Nucleus accumbens (tissue), 56 donors: ENCODE results near the gene S100Z.
"Not testable (repeated sequence)": the region's sequence is repeated elsewhere in the genome, so short reads cannot be mapped to it uniquely, and the experiment has no call there.

Source experiments
- DNase-seq, 56 donors: peaks; one replicate each; lab custom pipeline; 2025; lab: John Stamatoyannopoulos, UW

Gene S100Z

DNA sequence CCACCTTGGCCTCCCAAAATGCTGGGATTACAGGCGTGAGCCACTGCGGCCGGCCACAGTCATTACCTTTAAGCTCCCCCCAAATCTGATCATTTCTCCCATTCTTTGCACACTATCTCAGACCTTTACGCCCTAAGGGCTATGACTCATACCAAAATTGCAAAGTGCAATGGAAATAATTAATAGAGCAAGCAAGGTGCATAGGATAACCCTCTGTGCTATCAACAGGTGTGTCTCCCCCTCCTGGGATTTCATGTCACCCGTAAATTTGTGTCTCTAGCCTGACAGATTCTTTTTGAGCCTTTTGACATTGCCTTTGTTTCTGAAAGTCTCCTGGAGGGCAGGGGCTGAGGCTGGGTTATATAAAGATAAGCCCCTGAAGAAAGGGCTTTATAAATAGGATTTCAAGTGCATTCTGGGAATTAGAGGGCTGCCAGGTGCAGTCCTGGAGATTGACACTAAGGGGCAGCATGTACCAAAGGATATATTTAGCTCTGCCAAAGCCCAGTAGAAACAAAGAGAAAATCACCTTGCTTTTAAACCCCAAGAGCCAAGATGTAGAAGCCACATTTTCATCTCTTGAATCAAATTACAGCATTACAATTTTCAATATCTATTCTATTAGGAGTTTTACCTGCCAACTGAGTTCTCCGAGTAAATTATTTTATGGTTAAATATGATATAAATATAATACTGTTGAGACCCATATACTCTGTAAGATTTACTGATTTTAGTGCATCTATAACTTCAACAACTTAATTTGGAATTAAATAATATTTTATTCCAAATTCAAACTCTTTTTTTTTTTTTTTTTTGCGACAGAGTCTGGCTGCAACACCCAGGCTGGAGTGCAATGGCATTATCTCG lies 18.2 kb downstream of the S100Z start:
- peak in 46 of 56 donors; percentile 1 to 82 (median 32) for DNase-seq

DNA sequence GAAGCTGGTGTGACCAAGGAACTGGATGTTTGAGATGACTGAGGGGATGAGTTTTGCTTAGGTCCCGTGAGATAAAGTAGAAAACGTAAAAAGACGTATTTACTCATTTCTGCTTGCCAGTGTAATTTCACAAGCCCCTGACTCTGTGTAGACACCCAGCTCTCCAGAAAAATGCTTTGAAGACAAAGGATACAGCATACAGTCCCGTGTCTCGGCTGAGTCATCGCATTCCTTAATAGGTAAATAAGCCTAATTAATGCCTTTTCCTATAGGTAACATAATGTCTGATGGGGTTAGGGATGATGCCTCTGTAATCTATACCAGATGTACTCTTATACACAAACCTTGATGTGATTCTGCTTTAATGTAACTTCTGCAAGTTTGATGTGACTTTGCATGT lies 20.2 kb downstream of the S100Z start:
- DNase-seq, result no peak

GRCh38 chr5:76874088-76874581 lies 24.3 kb downstream of the S100Z start:
- DNase-seq, result no peak

- DNase-seq, result no peak
Observed at GRCh38 chr5:76888733-76889300, 39.0 kb downstream of the S100Z start.

GRCh38 chr5:76893294-76893693 lies 43.5 kb downstream of the S100Z start:
- no peak for DNase-seq

GRCh38 chr5:76896196-76896595 lies 46.4 kb downstream of the S100Z start:
- no peak for DNase-seq

- no peak for DNase-seq
Observed at GRCh38 chr5:76901522-76901921, 51.7 kb downstream of the S100Z start.

DNA sequence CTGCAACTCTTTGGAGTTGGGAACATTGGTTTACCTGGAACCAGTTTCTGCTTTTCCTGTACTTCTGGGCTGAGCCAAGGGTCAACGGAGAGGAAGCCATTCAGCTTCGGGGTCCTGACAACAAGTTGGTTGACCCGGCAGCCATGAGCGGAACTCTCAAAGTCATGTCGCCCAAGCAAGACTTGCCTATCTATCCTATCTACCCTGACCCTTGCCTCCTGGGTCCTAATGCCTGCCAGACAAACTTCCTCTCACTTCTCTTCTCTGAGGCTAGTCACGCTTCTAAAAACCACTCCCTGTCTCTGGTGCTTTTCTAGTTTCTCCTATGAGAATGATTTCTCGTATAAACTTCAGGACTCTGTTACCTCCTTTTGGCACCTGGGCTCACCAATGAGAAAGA lies 58.4 kb downstream of the S100Z start:
- DNase-seq, result no peak

DNA sequence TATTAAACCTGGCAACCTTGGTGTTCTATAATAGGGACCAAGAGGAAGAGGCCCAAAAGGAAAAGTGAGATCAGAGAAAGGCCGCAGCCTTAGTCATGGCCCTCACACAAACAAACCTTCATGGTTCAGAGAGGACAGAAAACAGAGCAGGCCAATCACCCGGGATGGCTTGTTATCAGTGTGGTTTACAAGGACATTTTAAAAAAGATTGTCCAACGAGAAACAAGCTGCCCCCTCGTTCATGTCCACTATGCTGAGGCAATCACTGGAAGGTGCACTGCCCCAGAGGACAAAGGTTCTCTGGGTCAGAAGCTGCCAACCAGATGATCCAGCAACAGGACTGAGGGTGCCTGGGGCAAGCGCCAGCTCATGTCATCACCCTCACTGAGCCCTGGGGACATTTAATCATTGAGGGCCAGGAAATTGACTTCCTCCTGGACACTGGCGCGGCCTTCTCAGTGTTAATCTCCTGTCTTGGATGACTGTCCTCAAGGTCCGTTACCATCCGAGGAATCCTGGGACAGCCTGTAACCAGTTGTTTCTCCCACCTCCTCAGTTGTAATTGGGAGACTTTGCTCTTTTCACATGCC lies 60.6 kb downstream of the S100Z start:
- not testable (repeated sequence) for DNase-seq

- DNase-seq, result peak in 1 of 56 donors; percentile 0
Observed at GRCh38 chr5:76914671-76915070, 64.9 kb downstream of the S100Z start.

DNA sequence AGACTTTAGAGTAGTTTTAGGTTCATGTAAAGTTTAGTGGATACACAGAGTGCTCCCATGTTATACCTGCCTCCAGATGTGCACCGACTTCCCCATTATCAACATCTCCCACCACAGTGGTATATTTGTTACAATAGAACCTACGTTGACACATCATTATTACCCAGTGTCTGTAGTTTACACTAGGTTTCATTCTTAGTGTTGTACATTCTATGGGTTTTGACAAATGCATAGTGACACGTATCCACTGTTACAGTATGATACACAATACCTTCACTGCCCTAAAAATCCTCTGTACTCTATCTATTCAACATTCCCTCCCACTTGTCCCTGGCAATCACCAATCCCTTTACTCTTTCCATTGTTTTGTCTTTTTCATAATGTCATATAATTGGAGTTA lies 68.7 kb downstream of the S100Z start:
- DNase-seq, result no peak

DNA sequence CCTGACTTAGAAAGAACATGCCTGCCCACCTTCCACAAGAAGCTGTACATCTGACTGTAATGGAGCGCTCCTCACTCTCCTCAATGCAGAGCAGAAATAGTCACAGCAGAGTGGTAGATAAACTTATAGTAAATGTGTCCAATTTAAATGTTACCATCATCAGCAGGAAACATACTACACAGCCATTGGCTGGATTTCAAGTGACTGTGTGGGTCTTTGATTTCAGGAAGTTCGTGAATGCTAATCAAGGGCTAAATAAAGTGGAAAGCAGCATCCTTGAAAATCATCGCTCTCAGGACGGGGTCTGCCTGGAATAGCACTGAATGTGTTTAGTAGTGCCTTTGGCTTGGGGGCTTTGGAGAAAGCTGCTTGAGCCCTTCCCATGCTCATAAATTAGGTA lies 70.7 kb downstream of the S100Z start:
- DNase-seq, result no peak

GRCh38 chr5:76926329-76927105 lies 76.7 kb downstream of the S100Z start:
- DNase-seq, result no peak

DNA sequence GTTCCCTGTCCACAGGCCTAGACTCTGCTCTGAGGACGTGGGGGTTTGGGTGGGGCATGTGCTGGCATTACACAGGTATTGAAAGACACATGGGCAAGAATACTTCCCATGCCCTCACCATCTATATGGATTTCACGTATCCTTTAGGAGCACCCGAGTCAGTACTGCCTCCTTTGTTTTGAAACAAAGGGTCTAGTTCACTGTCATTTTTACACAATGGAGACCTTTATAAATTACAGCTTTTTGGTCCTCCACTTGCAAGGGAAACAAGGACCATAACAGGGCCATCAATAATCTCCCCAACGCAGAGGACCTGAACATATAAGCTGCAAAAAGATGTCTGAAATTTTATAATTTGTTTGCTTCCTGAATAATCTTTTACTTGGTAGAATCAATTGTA lies 78.1 kb downstream of the S100Z start:
- DNase-seq, result peak in 3 of 56 donors; percentile 4 to 14 (median 6)

- peak in 18 of 56 donors; percentile 11 to 67 (median 32) for DNase-seq
Observed at GRCh38 chr5:76930083-76930482, 80.3 kb downstream of the S100Z start.

GRCh38 chr5:76938177-76938576 lies 88.4 kb downstream of the S100Z start:
- DNase-seq, result no peak

DNA sequence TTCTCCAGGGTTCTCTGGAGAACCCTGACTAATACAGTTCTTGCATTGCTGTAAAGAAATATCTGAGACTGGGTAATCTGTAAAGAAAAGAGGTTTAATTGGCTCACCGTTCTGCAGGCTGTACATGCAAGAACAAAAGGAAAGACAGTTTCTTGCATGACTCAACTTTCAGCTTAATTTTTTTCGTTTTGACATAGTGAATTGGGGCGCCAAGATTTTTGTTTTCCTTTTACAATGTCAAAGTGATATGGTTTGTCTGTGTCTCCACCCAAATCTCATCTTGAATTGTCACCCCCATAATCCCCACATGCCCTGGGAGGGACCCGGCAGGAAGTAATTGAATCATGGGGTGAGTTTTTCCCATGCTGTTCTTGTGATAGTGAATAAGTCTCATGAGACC lies 91.2 kb downstream of the S100Z start:
- peak in 1 of 56 donors; percentile 4 for DNase-seq

- DNase-seq, result no peak
Observed at GRCh38 chr5:76941442-76941841, 91.6 kb downstream of the S100Z start.

- DNase-seq, result peak in 2 of 56 donors; percentile 14 to 19
Observed at GRCh38 chr5:76942581-76942980, 92.8 kb downstream of the S100Z start.

DNA sequence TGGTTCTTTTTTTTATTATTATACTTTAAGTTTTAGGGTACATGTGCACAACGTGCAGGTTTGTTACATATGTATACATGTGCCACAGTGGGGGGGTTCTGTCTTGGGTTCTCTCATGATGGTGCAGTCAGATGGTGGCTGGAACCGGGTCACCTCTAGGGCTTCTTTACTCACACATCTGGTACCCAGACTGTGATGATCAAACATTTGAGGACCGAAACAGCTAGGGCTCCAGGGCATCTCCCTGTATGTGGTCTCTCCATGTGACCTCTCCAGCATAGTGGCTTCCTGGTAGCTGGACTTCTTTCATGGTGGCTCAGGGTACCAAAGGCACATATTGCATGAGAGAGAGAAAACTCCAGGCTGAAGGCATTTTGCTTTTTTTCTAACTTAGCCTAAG lies 93.2 kb downstream of the S100Z start:
- no peak for DNase-seq

DNA sequence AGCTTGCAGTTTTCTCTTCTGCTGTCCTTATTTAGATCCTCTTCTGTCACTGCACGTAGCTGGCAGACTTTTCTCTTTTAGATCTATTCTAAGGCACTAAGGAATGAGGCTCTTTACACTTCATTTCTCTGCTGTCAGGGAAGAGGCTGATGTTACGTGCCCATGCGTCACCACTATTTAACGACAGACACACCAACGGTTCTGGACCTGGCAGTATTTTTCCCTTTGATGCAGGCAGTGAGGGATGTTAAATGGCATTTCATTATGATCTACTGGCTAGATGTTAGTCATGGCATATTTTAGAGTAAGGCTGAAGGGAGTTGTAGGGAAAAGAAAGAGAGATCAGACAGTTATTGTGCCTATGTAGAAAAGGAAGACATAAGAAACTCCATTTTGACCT lies 94.8 kb downstream of the S100Z start:
- DNase-seq, result peak in 1 of 56 donors; percentile 12
